Cardiac muscle cell (in vitro differentiated cells and primary cell): ENCODE data around the gene AOPEP. TPM values are rescaled to one million over a fixed set of nuclear protein-coding genes. Genes with fewer than 3 reads are reported as not detected.

ENCODE experiments used
- DNase-seq, 2 donors: peaks; one replicate each; pipeline versions ENCODE4 v3.0.0 to v3.0.0-alpha.2; 2010 to 2017; ENCODE audit warnings: low read depth in 1 of 2, low spot score in 1 of 2
- H3K27ac ChIP-seq: fragments of 200-600 bp; sonication (generic); 2 replicates; pipeline ENCODE4 v1.5.1; 2016
- H3K27me3 ChIP-seq: fragments of 200-600 bp; sonication (generic); 2 replicates; pipeline ENCODE4 v1.6.0; 2016; ENCODE audit warnings: control low read depth
- H3K36me3 ChIP-seq: fragments of 200-600 bp; sonication (generic); 2 replicates; pipeline ENCODE4 v1.5.1; 2016; ENCODE audit warnings: control low read depth
- H3K4me1 ChIP-seq: fragments of 200-600 bp; sonication (generic); 2 replicates; pipeline ENCODE4 v1.8.1; 2017; ENCODE audit warnings: low read depth, mild to moderate bottlenecking, mixed run types
- H3K4me3 ChIP-seq: fragments of 200-600 bp; sonication (generic); 2 replicates; pipeline ENCODE4 v1.5.1; 2016; ENCODE audit warnings: mild to moderate bottlenecking
- H3K9me3 ChIP-seq: fragments of 200-600 bp; sonication (generic); 2 replicates; pipeline ENCODE4 v1.5.1; 2017; ENCODE audit warnings: low read depth, mild to moderate bottlenecking, control low read depth
- CTCF ChIP-seq: IDR thresholded peaks from 2 replicates; pipeline ENCODE4 v1.5.1; 2012; ENCODE audit warnings: low read depth, mild to moderate bottlenecking, low read length
- polyA plus RNA-seq: library from polyadenylated mRNA; unstranded; fragments of >200 nt; fragmentation: Nextera tagmentation; extraction: Ambion mirVana; gene quantifications from 2 replicates; pipeline ENCODE4 v1.2.1, GENCODE V29; 2016
- total RNA-seq: library from RNA; depleted of rRNA; stranded (reverse); fragments of >200 nt; gene quantifications from 2 replicates; pipeline ENCODE4 v1.2.3, GENCODE V29; 2016

Gene AOPEP
- total and polyA plus RNA-seq, 2 experiments from 2014 or later: 46.8 to 88.7 TPM

DNA sequence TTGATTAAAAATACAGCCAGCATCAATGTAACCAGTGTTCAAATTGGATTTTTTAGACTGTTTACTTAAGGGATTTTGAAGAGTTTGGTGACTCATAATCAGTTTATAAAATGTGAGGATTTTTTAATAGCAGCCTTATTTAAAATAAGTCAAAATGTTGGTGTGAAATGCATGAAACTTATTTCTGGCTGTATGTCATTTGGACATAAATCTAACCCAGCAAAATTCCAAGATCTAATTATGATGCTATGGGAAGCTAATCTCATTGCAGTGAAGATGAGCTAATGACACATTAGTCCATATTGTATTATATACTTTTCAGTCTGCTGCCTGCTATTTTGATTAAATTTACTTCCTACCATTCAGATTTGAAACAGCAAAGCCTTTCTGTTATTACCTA lies 140.3 kb downstream of the AOPEP start:
- no peaks in the 10 kb centered on the region for H3K36me3 ChIP-seq
- H3K4me3 ChIP-seq: no peak overlapping the region
- no peak for TF ChIP-seq CTCF
- peaks cover 64% of the 10 kb centered on the region for H3K4me1 ChIP-seq
- no peaks in the 10 kb centered on the region for H3K27me3 ChIP-seq
- peak overlapping the region; percentile 97 for H3K27ac ChIP-seq
- DNase-seq: no peak
- no peaks in the 10 kb centered on the region for H3K9me3 ChIP-seq

GRCh38 chr9:94867281-94867841 lies 140.9 kb downstream of the AOPEP start:
- no peak for TF ChIP-seq CTCF
- H3K4me1 ChIP-seq: peaks cover 65% of the 10 kb centered on the region
- DNase-seq: peak; percentile 88 to 89
- H3K4me3 ChIP-seq: no peak overlapping the region
- no peaks in the 10 kb centered on the region for H3K9me3 ChIP-seq
- H3K36me3 ChIP-seq: no peaks in the 10 kb centered on the region
- no peaks in the 10 kb centered on the region for H3K27me3 ChIP-seq
- peak overlapping the region; percentile 97 for H3K27ac ChIP-seq

- H3K9me3 ChIP-seq: no peaks in the 10 kb centered on the region
- H3K4me1 ChIP-seq: peaks cover 70% of the 10 kb centered on the region
- peak in 1 of 2 donors; percentile 92 for DNase-seq
- no peak overlapping the region for H3K4me3 ChIP-seq
- no peak for TF ChIP-seq CTCF
- H3K27ac ChIP-seq: peak overlapping the region; percentile 97
- no peaks in the 10 kb centered on the region for H3K27me3 ChIP-seq
- H3K36me3 ChIP-seq: no peaks in the 10 kb centered on the region
Measured at GRCh38 chr9:94867842-94868312, 141.4 kb downstream of the AOPEP start.

DNA sequence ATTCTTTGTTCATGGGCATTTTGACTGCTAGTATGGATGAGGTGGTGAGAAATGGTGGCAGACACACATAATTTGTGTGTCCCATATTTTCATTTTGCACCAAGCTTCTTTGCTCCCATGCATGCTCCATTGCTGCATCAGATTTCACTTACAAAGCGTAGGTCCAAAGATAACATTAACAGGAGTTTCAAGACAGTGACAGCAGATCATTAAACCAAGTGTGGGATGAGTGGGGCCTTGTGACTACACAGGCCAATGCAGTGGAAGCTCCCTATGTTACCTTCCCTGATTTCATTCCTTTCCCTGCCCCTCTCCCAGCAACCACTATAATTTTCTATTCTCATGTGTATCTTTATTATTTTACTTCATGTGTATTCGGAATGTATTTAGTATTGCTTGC lies 142.0 kb downstream of the AOPEP start:
- Histone ChIP-seq H3K9me3 (no peaks in the 10 kb centered on the region), H3K4me3 (no peak overlapping the region), H3K36me3 (no peaks in the 10 kb centered on the region), H3K27me3 (no peaks in the 10 kb centered on the region), H3K4me1 (peaks cover 76% of the 10 kb centered on the region), H3K27ac (peak overlapping the region; percentile 97)
- TF ChIP-seq CTCF: no peak
- no peak for DNase-seq

- no peaks in the 10 kb centered on the region for H3K9me3 ChIP-seq
- H3K36me3 ChIP-seq: no peaks in the 10 kb centered on the region
- peaks cover 85% of the 10 kb centered on the region for H3K4me1 ChIP-seq
- DNase-seq: peak in 1 of 2 donors; percentile 65
- no peak overlapping the region for H3K4me3 ChIP-seq
- peak overlapping the region; percentile 97 for H3K27ac ChIP-seq
- no peak for TF ChIP-seq CTCF
- H3K27me3 ChIP-seq: no peaks in the 10 kb centered on the region
Measured at GRCh38 chr9:94869415-94869843, 142.9 kb downstream of the AOPEP start.

- Histone ChIP-seq H3K27ac (peak overlapping the region; percentile 72), H3K4me1 (peaks cover 82% of the 10 kb centered on the region), H3K4me3 (no peak overlapping the region), H3K27me3 (no peaks in the 10 kb centered on the region), H3K36me3 (no peaks in the 10 kb centered on the region), H3K9me3 (no peaks in the 10 kb centered on the region)
- no peak for DNase-seq
- TF ChIP-seq CTCF: no peak
Measured at GRCh38 chr9:94870465-94870792, 143.9 kb downstream of the AOPEP start.
